DMS 273 (cell line): ENCODE data around the gene IL4R.

Experiments used
- DNase-seq: peaks from one replicate; lab custom pipeline; 2025; ENCODE audit not compliant: unreplicated experiment; lab: John Stamatoyannopoulos, UW

IL4R gene

DNA sequence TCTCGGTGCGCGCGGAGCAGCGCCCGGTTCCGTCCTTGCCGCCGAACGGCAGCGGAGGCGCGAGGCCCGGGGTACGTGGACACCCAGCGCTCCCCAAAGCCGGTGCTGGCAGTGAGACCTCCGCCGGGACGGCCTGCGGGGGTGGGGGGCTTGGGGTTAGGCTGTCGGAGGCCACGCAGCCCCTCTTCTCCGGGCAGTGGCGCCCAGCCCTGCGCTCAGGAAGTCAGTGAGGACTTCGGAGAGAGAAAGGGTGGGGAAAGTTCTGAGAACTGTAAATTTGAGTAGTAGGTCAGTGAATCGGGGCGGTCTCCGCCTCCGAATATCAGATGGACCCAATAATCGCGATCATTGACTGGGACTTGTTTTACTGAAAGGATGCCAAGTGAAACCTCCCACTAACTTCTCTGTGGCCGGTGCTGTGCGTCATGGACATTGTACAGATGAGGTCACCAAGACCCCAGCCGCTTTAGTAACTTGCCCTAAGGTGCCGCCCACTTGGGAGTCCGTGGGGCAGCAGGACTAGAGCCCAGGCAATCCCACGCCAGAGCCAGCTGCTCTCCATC lies 468 bp downstream of the IL4R start:
- DNase-seq: peak; percentile 54

- DNase-seq: no peak
These were observed 1.2 kb downstream of the IL4R start for GRCh38 chr16:27314986-27315332.

- DNase-seq: no peak
These were observed 1.7 kb downstream of the IL4R start for GRCh38 chr16:27315333-27316037.

- no peak for DNase-seq
These were observed 2.4 kb downstream of the IL4R start for GRCh38 chr16:27316038-27316680.

DNA sequence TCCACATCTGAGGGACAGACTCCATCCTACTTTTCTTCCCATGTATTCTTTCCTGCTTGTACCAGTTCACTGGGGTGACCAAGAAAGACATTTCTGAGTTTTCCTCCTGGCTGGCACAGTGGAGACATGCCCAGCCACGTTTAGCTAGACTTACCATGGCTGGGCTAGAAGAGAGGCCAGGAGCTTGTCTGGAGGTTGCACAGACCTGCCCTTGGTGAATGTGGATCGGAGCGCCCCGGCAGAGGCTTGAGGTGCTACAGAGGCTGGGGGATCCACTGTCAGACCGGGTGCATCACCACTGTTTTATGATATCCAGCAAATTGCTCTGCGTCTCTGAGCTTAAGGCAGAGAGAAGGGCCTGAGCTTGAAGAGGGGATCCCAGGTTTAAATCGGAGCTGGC lies 3.5 kb downstream of the IL4R start:
- DNase-seq: no peak

GRCh38 chr16:27317738-27318391 lies 4.1 kb downstream of the IL4R start:
- DNase-seq: no peak

DNA sequence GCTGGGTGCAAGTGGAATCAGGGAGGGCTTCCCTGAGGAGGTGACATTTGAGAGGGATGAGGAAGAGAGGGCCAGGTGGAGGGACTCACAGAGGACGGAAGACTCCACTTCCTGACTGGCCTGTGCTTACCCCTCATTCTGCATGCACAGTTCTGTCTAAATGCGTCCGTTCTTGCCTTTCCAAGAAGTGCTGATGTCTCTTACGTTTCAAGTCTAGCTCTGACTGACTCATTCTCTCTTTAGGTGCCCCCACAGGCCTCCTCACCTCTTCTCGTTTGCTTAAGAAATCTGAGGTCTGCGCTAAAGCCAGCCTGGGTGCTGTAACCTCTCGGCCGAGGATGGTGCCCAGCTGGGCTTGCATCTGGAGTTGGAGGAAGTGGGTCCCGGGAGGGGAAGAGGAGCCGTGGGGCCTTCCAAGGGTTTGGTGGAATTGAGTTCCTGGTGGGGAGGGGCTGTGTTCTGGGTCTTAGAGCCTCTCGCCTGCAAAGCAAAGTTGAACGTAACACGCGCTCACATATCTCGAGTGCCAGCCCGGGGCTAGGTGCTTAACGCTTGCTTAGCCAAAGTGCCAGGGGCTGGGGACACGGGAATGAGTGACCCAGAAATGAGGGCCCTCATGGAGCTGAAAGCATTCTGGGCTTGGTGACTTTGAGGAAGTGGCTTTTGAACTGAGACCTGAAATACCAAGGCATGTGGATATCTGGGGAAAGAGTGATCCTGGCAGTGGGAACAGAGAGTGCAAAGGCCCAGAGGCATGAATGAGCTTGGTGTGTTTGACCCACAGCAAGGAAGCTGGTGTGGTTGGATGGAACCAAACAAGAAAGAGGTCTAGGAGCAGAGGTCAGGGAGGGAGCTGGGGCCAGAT lies 4.8 kb downstream of the IL4R start:
- no peak for DNase-seq

DNA sequence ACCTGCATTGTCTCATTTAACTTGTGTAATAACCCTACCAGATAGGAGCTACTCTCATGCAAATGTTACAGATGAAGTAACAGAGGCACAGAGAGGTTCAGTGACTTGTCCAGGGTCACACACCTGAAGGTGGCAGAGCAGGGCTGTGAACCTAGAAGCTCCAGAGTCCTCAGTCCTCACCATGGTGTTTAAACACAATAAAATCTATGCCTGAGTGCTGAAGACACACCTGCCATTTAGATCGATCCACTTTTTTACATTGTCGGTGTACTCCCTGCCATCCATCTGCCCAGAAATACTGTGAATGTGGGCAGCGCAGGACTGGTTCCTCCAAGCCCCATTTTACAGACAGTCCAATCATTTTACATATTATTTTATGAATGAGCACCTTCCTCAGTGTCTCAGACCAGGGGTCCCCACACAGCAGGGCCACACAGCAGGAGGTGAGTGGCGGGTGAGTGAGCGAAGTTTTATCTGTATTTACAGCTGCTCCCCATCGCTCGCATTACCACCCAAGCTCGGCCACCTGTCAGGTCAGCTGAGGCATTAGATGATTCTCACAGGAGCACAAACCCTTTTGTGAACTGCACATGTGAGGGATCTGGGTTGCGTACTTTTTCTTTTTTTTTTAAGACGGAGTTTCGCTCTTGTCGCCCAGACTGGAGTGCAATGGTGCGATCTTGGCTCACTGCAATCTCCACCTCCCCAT lies 5.6 kb downstream of the IL4R start:
- DNase-seq: no peak

GRCh38 chr16:27320261-27321012 lies 6.7 kb downstream of the IL4R start:
- DNase-seq: no peak

DNA sequence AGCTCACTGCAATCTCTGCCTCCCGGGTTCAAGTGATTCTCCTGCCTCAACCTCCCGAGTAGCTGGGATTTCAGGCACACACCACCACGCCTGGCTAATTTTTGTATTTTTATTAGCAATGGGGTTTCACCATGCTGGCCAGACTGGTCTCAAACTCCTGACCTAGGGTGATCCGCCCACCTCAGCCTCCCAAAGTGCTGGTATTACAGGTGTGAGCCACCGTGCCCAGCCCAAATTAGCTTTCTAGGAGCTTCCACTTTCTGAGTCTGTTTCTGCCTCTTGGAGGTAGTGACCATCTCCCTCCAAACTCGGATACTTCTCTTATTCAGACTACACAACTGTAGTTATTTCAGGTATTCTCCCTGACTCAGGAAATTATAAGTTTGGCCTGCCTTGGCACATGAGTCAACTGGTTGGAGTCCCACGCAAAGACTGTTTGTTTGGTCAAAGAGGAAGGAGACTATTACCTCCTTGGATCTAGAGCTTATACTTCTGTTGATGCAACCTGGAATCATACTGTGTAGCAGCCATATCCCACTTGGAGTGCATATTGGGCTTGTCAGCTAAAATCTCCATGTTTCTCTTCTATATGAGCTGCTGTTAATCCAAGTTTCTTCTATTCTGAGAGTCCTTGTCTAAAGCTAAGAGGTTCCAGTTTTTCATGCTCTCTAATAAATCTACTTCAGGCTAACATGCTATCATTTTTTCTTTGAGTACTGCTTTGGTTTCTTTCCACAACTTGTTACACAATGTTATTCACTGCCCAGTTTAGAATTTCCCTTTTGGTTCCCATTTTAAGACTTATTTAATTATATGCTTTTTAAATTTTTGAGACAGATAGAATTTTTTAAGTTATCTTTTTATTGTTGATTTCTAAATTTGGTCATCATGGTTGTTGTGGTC lies 7.5 kb downstream of the IL4R start:
- no peak for DNase-seq

DNA sequence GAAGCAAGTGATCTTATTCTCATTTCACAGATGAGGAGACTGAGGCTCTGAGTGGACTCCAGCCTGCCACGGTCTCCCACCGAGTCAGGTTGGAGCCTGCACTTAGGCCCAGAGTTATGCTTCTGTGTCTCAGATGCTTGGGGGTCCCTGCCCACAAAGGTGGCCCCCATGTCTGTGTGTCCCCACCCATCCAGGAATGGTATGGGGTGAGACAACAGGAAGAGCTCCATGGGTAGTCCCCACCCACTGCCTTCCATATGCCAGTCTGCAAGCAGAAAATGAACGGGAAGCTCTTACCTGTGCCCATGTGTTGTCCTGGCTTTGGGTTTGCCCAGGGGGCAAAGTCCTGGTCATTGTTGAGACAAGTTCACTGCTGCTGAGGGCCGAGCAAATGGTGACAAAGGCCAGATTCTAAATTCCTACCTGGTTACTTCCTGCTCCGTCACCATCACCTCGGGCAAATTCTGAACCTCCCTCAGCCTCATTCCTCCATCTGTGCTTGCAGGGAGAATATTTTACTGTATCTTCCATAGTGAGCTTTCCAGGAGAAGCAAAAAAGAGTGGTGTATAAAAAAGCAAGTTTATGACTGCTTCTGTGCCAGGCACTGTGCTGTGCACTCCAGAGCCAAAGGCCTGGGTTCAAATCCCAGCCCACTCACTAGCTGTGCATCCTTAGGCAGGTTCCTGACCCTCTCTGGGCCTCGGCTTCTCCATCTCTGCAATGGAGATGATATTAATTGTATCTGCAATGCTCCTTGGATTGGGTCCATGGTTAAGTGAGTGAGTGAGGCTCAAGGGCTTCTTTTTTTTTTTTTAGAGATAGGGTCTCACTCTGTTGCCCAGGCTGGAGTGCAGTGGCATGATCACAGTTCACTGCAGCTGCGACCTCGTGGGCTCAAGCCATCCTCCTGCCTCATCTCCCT lies 9.3 kb downstream of the IL4R start:
- DNase-seq: no peak

GRCh38 chr16:27323781-27324561 lies 10.2 kb downstream of the IL4R start:
- DNase-seq: no peak

GRCh38 chr16:27324851-27325301 lies 11.1 kb downstream of the IL4R start:
- no peak for DNase-seq

GRCh38 chr16:27325736-27326135 lies 12.0 kb downstream of the IL4R start:
- DNase-seq: no peak

- DNase-seq: no peak
These were observed 12.5 kb downstream of the IL4R start for GRCh38 chr16:27326251-27326650.

DNA sequence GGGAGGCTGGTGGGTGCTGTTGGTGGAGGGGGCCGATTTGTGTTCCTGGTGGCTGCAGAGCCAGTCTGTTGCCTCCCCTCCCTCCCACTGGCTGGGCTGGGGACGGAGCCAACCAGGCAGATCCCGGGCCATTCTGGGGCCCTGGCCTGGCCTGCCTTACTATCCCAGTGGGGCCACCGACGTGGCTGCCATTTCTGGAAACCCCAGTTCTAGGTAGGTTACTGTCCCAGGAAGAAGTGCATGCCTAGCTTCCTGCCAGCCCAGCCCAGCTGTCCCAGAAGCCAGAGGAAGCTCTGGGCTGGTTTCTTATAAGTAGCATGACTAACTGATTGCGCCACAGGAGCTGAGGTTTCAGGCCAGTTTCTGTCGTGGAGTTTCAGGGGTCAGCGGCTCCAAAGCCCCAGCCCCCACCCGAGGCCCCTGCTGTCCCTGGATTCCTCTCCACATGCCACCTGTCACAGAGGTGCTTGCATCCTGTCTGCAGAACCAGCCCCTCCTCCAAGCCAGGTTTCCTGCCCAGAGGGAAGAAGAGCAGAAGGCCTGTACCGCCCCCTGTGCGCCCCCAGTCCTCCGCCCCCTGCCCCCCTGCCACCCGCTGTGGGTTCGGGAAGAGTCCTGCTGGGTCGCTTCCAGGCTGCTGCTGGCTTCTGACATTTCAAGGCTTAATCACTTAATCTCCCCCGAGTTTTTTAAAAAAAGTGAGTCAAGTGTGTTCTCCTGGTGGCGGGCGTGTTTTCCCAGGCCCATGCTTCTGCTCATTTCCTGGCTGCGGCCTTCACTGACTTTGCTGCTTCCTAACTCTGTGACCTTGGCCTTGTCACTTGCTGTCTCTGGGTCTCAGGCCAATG lies 13.2 kb downstream of the IL4R start:
- DNase-seq: peak; percentile 87
